ENCODE measurements around the gene ARHGAP8.
"Not testable (repeated sequence)": the region's sequence is repeated elsewhere in the genome, so short reads cannot be mapped to it uniquely, and the experiment has no call there.

Gene ARHGAP8

DNA sequence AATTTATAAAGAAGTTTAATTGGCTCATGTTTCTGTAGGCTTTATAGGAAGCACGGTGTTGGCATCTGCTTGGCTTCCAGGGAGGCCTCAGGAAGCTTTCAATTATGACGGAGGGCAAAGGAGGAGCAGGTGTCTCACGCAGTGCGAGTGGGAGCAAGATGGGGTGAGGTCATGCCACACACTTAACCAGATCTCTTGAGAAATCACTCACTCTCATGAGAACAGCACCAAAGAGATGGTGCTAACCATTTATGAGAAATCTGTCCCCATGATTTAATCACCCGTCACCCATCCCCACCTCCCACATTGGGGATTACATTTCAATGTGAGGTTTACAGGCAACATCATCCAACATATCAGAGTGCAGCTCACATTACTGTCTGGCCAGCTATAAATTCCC is 103.5 kb downstream of the ARHGAP8 start:
- FAIRE-seq, result no peak
- no peak for DNase-seq (ENCODE audit: low spot score)

DNA sequence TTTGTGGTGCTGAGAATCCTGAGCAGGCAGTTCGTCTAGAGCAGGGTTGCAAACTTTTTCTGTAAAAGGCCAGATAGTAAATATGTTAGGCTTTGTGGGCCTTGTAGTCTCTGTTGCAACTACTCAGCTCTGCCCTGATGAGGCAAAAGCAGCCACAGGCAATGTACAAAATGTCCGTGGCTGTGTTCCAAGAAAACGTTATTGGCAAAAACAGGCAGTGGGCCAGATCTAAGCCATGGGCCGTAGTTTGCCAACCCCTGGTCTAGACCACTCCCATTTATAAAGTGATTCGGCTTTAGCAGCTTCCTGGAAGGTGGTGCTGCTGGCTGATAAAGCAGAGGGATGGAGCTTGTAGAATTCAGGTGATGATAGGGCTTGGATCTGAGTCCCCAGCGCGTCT is 106.4 kb downstream of the ARHGAP8 start:
- not testable (repeated sequence) for FAIRE-seq

DNA sequence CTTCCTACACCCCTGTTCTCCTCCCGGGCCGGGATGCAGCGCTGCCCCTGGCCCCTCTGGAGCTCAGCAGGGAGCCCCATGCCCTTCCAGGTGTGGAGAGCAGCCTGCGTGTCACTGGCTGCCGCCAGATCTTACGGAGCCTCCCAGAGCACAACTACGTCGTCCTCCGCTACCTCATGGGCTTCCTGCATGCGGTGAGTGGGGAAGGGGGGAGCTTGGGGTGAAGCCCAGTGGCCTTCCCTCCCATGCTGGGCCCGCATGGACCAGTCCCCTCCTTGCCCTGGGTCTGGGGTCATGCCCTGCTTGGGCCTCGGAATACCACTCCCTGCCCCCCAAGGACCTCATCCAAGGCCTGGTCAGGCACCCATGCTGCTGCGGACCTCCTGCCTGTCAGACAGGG is 107.3 kb downstream of the ARHGAP8 start:
- no peak for DNase-seq (ENCODE audit: low spot score)
- no peak for FAIRE-seq

More for the DNA sequence above, 106.4 kb downstream of the ARHGAP8 start:
- DNase-seq (ENCODE audit: low spot score), result not testable (repeated sequence)

DNA sequence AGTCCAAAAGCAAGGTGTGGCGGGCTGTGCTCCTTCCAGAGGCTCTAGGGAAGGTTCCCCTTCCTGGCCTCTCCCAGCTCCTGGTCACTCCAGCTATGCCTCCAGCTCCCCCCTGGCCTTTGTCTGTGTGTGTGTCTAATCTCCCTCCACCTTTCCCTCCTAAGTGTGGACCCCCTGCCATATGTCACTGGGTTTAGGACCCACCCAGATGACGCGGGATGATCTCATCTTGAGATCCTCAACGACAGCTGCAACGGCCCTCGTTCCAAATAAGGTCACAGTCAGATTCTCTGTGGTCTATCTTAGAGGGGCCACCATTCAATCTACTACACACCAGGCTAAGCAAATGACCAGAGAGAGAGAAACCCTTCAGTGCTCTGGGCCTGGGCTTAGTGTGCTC is 107.9 kb downstream of the ARHGAP8 start:
- DNase-seq (ENCODE audit: low spot score), result no peak
- FAIRE-seq, result no peak

DNA sequence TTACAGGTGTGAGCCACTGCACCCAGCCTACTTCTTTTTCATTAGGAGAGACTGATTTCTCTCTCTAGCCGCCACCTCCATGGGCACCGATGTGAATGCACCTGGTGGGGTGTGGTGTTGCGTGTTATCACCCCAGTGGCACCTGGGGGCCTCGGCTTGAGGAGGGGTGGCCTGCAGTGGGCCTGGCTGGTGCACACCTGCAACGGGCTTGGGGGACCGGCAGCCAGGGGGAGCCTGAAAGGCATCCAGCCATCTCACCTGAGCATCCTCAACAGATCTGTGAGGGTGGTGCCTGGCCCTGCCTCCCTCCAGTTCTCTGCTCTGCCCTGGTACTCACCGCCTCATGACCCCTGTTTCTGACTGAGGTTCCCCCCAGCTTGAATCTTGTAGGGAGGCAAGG is 108.9 kb downstream of the ARHGAP8 start:
- FAIRE-seq (no peak), DNase-seq (ENCODE audit: low spot score) (no peak)

DNA sequence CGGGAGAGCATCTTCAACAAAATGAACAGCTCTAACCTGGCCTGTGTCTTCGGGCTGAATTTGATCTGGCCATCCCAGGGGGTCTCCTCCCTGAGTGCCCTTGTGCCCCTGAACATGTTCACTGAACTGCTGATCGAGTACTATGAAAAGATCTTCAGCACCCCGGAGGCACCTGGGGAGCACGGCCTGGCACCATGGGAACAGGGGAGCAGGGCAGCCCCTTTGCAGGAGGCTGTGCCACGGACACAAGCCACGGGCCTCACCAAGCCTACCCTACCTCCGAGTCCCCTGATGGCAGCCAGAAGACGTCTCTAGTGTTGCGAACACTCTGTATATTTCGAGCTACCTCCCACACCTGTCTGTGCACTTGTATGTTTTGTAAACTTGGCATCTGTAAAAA is 109.9 kb downstream of the ARHGAP8 start:
- no peak for FAIRE-seq
- no peak for DNase-seq (ENCODE audit: low spot score)

DNA sequence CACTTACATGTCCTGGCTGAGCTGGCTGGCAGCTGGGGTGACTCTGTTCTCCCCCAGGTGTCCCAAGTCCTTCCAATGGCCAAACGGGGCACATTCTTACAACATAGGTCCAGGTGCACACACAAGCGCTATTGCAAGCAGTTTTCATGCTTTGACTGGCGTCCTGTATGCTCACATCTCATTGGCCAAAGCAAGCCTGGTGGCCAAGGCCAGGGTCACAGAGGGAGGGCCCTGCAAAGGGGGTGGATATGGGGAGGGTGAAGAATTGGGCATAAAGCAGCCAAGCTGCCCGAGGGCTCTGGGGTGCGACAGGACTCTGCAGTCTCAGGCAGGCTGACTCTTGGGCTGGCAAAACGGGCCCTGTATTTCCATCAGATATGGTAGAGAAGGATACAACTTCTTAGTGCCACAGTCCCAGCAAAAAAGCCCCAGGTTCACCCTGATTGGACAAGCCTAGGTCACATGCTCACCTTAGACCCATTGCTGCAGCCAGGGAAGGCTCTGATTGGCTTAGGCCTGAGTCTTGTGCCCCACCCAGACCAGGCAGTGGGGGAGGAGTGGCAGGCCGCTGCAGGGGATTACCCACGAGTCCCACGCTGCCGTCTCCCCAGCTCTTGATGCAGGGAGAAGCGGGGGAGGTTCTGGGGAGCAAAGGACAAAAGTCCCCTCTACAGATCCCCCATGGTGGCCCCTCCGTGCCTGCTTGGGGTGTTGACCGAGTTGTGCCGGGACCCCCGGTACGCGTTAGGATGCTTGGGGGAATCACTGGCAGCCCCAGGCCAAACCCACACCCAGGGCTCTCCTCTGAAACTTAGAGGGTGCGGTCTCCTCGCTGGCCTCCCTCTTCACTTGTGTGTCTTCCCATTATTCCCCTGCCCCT is 110.8 kb downstream of the ARHGAP8 start:
- FAIRE-seq (no peak), DNase-seq (ENCODE audit: low spot score) (no peak)

DNA sequence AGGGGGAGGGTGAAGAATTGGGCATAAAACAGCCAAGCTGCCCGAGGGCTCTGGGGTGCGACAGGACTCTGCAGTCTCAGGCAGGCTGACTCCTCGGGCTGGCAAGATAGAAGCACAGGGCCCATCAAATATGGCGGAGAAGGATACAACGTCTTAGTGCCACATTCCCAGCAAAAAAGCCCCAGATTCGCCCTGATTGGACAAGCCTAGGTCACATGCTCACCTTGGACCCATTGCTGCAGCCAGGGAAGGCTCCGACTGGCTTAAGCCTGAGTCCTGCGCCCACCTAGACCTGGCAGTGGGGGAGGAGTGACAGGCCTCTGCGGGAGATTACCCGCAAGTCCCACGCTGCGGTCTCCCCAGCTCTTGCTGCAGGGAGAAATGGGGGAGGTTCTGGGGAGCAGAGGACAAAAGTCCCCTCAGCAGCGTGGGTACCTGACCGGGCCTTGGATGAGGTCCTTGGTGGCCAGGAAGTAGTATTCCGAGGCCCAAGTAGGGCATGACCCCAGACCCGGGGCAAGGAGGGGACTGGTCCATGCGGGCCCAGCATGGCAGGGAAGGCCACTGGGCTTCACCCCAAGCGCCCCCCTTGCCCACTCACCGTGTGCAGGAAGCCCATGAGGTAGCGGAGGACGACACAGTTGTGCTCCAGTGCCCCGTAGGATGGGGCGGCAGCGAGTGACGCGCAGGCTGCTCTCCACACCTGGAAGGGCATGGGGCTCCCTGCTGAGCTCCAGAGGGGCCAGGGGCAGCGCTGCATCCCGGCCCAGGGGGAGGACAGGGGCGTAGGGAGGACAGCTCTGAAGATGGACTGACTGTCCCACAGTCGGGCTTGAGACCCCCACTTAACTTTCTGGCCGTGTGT is 113.0 kb downstream of the ARHGAP8 start:
- DNase-seq (ENCODE audit: low spot score) (no peak), FAIRE-seq (no peak)

DNA sequence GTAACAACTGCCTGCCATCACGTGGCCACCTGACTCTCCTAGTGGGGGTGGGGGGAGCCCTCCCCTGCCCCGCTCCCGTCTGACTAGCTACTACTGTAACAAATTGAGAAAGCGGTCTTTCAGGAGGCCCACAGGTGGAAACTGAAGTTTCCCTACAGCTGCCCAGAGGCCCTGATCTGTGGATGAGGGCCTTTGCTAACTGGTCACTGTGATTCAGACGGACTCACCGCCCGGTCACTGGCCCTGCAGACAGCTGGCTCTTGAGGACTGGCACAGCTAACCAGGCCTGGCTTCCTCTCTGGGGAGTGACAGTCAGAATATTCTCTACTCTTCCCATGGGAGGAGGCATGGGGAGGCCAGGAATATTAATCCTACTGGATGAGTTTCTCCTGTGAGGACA is 116.8 kb downstream of the ARHGAP8 start:
- no peak for DNase-seq (ENCODE audit: low spot score)
- FAIRE-seq, result no peak

DNA sequence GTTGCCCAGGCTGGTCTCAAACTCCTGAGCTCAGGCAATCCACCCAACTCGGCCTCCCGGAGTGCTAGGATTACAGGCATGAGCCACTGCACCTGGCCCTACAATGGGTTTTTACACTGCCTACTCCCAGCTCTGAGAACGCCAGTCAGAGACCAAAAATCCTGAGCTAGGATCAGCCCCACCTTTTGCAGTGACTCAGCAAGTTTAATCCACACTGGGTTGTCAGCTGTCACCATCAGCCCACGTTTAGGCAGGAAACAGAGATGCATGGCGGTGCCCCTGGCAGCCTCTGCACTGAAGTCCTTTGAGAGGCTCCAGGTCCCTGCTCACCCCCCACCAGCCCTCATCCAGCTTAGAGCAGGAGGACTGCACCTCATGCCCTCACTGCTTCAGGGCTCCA is 117.6 kb downstream of the ARHGAP8 start:
- DNase-seq (ENCODE audit: low spot score) (peak; percentile 5), FAIRE-seq (no peak)

DNA sequence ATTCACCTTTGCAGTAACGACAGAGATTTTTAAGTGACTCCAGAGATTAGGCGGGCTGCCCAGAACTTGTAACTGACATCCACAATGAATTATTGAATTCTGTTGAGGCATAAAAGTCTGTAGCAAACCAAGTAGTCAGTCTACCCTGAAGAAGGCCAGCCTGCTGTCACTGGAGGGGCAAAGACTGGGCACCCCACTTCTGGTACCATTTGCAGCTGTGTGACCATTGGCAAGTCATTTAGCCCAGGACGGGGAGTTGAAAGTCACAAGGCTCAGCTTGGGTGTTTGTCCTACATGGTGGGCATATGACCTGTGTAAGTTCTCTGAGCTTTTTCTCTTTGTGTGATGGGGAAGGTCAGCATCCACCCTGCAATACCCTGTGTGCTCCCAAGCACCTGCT is 119.4 kb downstream of the ARHGAP8 start:
- DNase-seq (ENCODE audit: low spot score) (no peak), FAIRE-seq (no peak)

DNA sequence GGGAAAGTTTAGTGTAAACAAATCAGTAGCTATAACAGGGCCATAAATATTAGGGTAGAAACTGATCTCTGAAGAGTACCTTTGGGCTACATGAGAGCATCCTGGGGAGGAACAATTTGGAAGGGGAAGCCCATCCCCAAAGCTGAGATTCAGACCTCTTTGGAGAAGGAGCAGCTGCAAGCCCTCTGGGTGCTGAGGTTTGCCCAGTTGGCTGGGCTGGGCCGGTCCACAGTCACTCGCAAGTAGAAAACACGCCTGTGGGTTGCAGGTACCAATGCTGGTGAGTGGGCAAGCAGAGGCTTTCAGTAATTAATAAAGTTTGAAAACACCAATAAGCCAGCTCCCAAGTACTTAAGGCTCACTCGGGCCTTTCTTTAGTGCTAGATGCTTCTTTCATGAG is 124.5 kb downstream of the ARHGAP8 start:
- FAIRE-seq, result no peak
- DNase-seq (ENCODE audit: low spot score), result no peak

DNA sequence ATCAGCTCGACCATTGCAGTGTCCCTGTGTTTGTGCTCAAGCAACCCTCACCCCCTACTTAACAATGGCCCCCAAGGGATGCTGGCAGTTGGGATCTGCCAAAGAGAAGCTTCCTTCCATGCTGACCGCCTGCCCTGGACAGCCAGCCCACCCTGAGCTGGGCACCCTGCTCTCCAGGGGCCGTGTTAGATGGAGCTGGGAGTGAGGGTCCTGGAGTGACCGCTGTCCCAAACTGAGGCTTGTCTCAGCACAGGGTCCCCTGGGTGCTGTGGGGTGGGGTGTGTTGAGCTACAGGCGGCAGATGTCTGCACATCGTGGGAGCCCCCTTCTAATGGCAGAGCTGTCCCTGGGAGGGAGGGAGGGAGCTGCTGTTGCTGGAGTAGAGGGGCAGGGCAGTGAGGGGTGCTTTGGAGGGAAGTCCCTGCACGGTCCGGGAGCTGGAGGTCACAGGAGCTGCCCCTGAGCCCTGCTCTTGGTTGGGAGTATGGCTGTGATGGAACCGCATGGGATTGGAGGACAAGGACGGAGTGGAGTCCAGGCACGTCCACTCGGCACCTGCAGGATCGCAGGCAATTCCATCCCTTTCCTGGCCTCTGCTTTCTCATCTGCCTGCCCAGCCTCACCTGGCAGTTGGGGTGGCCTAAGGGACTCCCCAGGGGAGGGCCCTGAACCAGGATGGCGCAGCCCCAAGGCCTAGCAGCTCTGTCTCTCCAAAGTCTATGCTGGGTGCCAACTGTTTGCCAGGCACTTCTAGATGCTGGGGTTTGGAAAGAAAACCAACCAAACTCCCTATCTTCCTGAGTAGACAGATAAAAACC is 126.3 kb downstream of the ARHGAP8 start:
- DNase-seq (ENCODE audit: low spot score) (no peak), FAIRE-seq (no peak)

DNA sequence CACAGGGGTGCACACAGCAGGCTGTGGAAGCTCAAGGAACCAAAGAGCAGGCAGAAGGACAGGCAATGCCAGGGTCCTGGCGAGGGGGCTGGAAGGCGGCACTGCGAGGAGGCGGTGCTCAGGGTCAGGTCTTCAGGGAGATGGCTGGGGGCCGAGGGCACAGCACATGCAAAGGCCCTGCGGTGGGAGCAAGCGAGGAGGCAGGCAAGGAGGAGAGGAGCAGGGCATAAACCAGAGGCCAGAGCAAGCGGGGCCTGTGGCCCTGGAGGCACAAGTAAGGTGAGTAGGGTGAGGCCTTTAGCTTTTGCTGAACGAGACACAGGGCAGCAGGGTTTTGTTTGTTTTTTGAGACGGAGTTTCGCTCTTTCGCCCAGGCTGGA is 126.9 kb downstream of the ARHGAP8 start:
- no peak for FAIRE-seq
- no peak for DNase-seq (ENCODE audit: low spot score)

DNA sequence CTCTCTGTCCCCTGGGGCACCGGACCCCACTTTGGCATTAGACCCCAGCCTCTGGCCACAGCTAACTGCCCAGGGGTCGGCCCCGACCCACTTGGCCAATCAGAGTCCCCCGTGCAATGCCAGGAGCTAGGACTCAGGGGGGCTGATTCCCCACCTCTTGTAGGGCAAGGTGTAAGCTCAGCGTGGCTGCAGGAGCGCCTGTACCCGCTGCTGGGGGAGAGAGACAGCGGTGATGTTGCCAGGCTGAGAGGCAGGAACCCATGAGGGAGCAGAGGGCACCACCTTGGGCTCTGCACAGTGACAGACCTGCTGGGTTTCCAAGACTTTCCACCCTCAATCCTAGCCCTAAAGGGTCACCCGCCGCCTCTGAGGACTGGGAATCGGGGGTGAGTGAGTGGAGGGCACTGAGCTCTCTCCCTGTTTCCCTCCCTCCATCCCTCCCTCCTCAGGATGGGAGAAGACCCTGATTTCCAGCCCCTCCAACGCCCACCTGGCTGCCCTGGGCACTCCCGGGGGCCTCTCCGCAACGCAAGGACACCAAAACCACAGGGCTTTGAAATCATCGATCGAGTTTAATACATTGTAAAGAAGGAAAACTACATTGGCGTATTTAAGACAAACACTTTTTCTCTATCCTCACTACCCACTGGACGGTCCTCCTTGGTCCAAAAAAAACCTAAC is 128.4 kb downstream of the ARHGAP8 start:
- FAIRE-seq (no peak), DNase-seq (ENCODE audit: low spot score) (no peak)

DNA sequence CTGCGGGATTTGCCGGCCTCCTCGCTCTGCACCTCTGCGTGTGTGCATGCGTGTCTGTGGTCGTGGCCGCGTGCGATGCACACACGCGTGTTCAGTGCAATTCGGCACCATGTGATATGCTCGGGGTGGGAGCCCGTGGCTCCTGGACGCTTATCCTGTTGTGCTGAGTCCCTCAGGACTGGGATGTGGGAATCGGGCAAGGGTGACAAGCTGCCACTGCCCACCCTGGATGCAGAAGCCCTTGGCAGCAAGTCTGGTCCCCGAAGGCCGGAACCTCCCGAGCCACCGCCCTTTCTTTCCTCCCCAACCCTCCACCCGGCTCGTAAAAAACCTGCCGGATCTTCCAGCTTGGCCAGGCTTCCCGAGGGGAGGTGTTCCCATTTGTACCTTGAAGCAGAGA is 129.2 kb downstream of the ARHGAP8 start:
- no peak for DNase-seq (ENCODE audit: low spot score)

DNA sequence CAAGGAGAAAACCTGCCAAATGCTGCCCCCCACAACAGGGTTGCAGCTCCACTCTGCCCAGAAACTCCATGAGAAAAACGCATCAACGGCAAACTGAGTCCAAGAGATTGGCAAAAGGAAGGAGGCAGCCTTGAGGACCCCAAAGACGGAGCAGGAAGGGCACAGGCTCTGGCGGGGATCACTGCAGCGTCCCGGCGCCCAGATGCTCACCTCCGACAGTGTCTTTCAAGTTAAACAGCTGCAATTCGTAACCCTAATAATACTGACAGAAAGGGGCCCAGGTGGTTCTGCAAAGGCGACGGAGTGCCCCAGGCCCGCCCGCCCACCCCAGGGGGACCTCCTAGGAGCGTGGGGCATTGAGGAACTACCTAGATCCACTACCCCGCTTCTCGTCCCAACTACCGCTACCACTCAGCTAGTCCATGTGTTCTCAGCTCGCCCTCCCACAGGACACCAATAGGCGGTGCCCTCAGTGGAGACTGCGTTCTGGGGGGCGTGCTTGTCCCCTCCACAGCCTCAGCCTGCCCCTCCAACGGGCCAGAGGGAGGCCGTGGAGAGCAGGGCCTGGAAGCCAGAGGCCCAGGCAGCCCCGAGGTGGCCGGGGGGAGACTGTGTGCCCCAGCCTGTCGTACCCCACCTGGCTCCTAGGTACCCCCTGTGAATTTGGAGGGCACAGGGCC is 130.0 kb downstream of the ARHGAP8 start:
- DNase-seq (ENCODE audit: low spot score) (no peak), FAIRE-seq (no peak)

More for the DNA sequence above, 129.2 kb downstream of the ARHGAP8 start:
- FAIRE-seq, result no peak

DNA sequence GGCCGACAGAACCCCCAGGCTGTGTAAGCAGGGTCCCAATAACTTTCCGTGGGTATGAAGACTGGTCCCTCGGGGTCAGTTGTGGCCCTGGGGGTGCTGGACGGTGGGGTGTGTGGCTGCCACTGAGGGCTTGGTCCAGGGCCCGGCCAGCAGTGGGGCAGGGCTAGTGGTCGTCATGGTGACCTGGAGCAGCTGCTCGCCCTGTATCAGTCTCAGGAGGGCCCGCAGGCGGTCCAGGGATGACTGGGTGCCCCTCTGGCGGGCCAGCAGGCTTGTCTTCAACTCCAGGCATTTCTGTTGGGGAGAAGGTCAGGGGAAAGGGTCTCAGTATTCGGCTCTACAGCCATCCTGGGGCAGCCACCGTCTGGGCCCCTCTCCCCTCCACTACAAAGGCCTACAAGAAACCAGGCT is 130.6 kb downstream of the ARHGAP8 start:
- DNase-seq (ENCODE audit: low spot score), result no peak
- FAIRE-seq, result no peak

DNA sequence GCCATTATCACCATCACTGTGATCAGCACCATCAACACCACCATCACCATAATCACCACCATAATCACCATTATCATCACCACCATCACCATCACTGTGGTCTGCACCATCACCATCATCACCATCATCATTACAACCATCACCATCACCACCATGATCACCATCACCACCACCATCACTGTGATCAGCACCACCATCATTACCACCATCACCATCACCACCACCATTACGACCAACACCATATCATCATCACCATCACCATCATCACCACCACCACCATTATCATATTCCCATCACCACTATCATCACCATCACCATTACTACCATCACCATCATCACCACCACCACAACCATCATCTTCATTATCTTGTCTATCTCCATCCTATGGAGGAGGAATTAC is 132.2 kb downstream of the ARHGAP8 start:
- no peak for FAIRE-seq

More for the DNA sequence above, 132.2 kb downstream of the ARHGAP8 start:
- DNase-seq (ENCODE audit: low spot score), result no peak

All from RCC 7860 (cell line).